OCI-LY7 (cell line): Measurements from ENCODE around the gene NPY. TPM values are rescaled to one million over a fixed set of nuclear protein-coding genes. Genes with fewer than 3 reads are reported as not detected.
A peak's percentile ranks its signal among the peaks of the same experiment; 100 is the strongest.

Experiments used
- BruUV-seq: library from RNA; stranded (reverse); fragments of 400-500 nt; replicated peaks from 2 replicates; lab custom pipeline; 2021; lab: Mats Ljungman, UMichigan
- CTCF ChIA-PET: fragments of 300-600 bp; sonication (Branson Sonifier 250); formaldehyde crosslinking; loops from one replicate; lab custom pipeline; 2022; ENCODE audit warnings: antibody characterized with exemption; ENCODE audit not compliant: unreplicated experiment; lab: Charles Lee
- POLR2A ChIA-PET: fragments of 300-600 bp; sonication (Branson Sonifier 250); formaldehyde crosslinking; loops from one replicate; lab custom pipeline; 2022; ENCODE audit warnings: antibody characterized with exemption; lab: Charles Lee
- DNase-seq: peaks from one replicate; pipeline ENCODE4 v3.0.0-alpha.2; 2015; ENCODE audit warnings: low spot score
- H2AFZ ChIP-seq: fragments of 200-600 bp; sonication (generic), shearing (Covaris generic); 2 replicates; pipeline ENCODE4 v1.6.1; 2014; ENCODE audit warnings: mild to moderate bottlenecking, antibody characterized with exemption, low read length, moderate library complexity
- H3K27ac ChIP-seq: fragments of 200-600 bp; sonication (generic); 2 replicates; pipeline ENCODE4 v1.5.1; 2014; ENCODE audit warnings: mixed run types, low read depth, mild to moderate bottlenecking, moderate library complexity, low read length, inconsistent platforms; ENCODE audit not compliant: poor library complexity, severe bottlenecking
- H3K36me3 ChIP-seq: fragments of 200-600 bp; sonication (generic); 2 replicates; pipeline ENCODE4 v1.6.1; 2014; ENCODE audit warnings: mild to moderate bottlenecking, antibody characterized with exemption, low read length, moderate library complexity, mixed read lengths; ENCODE audit not compliant: insufficient read depth
- H3K4me1 ChIP-seq: fragments of 200-600 bp; sonication (generic); 2 replicates; pipeline ENCODE4 v1.5.1; 2014; ENCODE audit warnings: mild to moderate bottlenecking, low read length; ENCODE audit not compliant: insufficient read depth, poor library complexity, severe bottlenecking
- H3K4me2 ChIP-seq: fragments of 200-600 bp; sonication (generic); 2 replicates; pipeline ENCODE4 v1.6.1; 2014; ENCODE audit warnings: mild to moderate bottlenecking, low read length
- H3K4me3 ChIP-seq: fragments of 200-600 bp; sonication (generic); 2 replicates; pipeline ENCODE4 v1.5.1; 2014; ENCODE audit warnings: mild to moderate bottlenecking, low read depth, low read length; ENCODE audit not compliant: poor library complexity, severe bottlenecking
- H3K79me2 ChIP-seq: fragments of 200-600 bp; sonication (generic); 2 replicates; pipeline ENCODE4 v1.6.1; 2016; ENCODE audit warnings: low read depth, mild to moderate bottlenecking, low read length, moderate library complexity, mixed read lengths; ENCODE audit not compliant: insufficient read depth
- H3K9me2 ChIP-seq: fragments of 200-600 bp; sonication (generic); 2 replicates; pipeline ENCODE4 v1.6.1; 2016; ENCODE audit warnings: mild to moderate bottlenecking, low read length, mixed read lengths; ENCODE audit not compliant: insufficient read depth
- H3K9me3 ChIP-seq: fragments of 200-600 bp; sonication (generic); 2 replicates; pipeline ENCODE4 v1.6.1; 2014; ENCODE audit warnings: mild to moderate bottlenecking, mixed run types, low read length, mixed read lengths
- H4K20me1 ChIP-seq: fragments of 200-600 bp; sonication (generic); 2 replicates; pipeline ENCODE4 v1.6.1; 2014; ENCODE audit warnings: mild to moderate bottlenecking, antibody characterized with exemption, low read length, moderate library complexity, mixed read lengths; ENCODE audit not compliant: insufficient read depth
- CTCF ChIP-seq: fragments of 200-600 bp; sonication (generic); conservative IDR thresholded peaks from 2 replicates; pipeline ENCODE4 v1.5.1; 2014; ENCODE audit warnings: mild to moderate bottlenecking, antibody characterized with exemption, low read length, moderate library complexity, mixed read lengths
- EZH2phosphoT487 ChIP-seq: fragments of 200-600 bp; sonication (generic); IDR thresholded peaks from 2 replicates; pipeline ENCODE4 v1.6.1; 2018; ENCODE audit warnings: low read depth, borderline replicate concordance, mild to moderate bottlenecking, mixed run types, antibody characterized with exemption, low read length, moderate library complexity, mixed read lengths
- intact Hi-C: fragments of 100-400 bp; cut with micrococcal nuclease; formaldehyde crosslinking; loops from one replicate; pipeline ENCODE4 v1.10.0; 2022; ENCODE audit not compliant: unreplicated experiment
- total RNA-seq, 2 experiments: library from RNA; depleted of rRNA in 1 of 2; stranded (reverse); fragments of >200 nt in 1 of 2; shearing (Covaris generic) in 1 of 2; gene quantifications; 2 replicates each; pipeline ENCODE4 v1.2.3, GENCODE V29; 2014 to 2022

The NPY gene
- total RNA-seq, 2 experiments from 2014 or later = not detected

GRCh38 chr7:24299192-24299591 lies 15.2 kb downstream of the NPY start:
- CTCF ChIA-PET = no interaction called here
- H3K4me1 ChIP-seq = peaks cover 23% of the 10 kb centered on the region
- H3K4me2 ChIP-seq = peak overlapping the region; percentile 52
- H3K9me2 ChIP-seq = no peaks in the 10 kb centered on the region
- BruUV-seq = no TSS peak
- no peak overlapping the region for H3K27ac ChIP-seq
- intact Hi-C loops = no loop called here
- POLR2A ChIA-PET = interaction anchor here (1.3 to 3.9 kb wide), 2 partner anchors 15 to 25 kb away, joined by 4 to 17 read pairs; no protein-coding TSS in a partner anchor
- peaks cover 18% of the 10 kb centered on the region for H3K9me3 ChIP-seq
- peak; percentile 43 for DNase-seq
- H3K36me3 ChIP-seq = no peaks in the 10 kb centered on the region; the same call in 1 of the 2 replicates
- no peak overlapping the region for H3K4me3 ChIP-seq
- H4K20me1 ChIP-seq = no peaks in the 10 kb centered on the region
- no peaks in the 10 kb centered on the region for H3K79me2 ChIP-seq
- no peak for TF ChIP-seq CTCF
- no peak for TF ChIP-seq EZH2phosphoT487
- peak overlapping the region; percentile 76 for H2AFZ ChIP-seq

- Histone ChIP-seq H4K20me1 (no peaks in the 10 kb centered on the region), H3K4me2 (peak overlapping the region; percentile 27; the same call in 1 of the 2 replicates), H3K9me2 (no peaks in the 10 kb centered on the region), H3K79me2 (no peaks in the 10 kb centered on the region), H3K36me3 (no peaks in the 10 kb centered on the region; the same call in 1 of the 2 replicates), H3K4me1 (peaks cover 23% of the 10 kb centered on the region), H2AFZ (peak overlapping the region; percentile 24; the same call in 1 of the 2 replicates), H3K9me3 (peaks cover 18% of the 10 kb centered on the region), H3K27ac (no peak overlapping the region), H3K4me3 (no peak overlapping the region)
- POLR2A ChIA-PET = interaction anchor here (0.8 to 3.9 kb wide), 3 partner anchors 12 to 27 kb away, joined by 3 to 17 read pairs (median 3); no protein-coding TSS in a partner anchor
- TF ChIP-seq EZH2phosphoT487 = no peak
- TF ChIP-seq CTCF = no peak
- DNase-seq = peak; percentile 33
- BruUV-seq = no TSS peak
- CTCF ChIA-PET = no interaction called here
- intact Hi-C loops = no loop called here
Measured at GRCh38 chr7:24301703-24302102, 17.7 kb downstream of the NPY start.

- DNase-seq = no peak
- no TSS peak for BruUV-seq
- TF ChIP-seq EZH2phosphoT487 (no peak), CTCF (no peak)
Measured at GRCh38 chr7:24304494-24305095, 20.6 kb downstream of the NPY start.

More at GRCh38 chr7:24304494-24305095, 20.6 kb downstream of the NPY start:
- Histone ChIP-seq H4K20me1 (no peaks in the 10 kb centered on the region), H3K9me2 (no peaks in the 10 kb centered on the region), H3K4me1 (peaks cover 13% of the 10 kb centered on the region), H3K27ac (no peak overlapping the region), H3K9me3 (peaks cover 18% of the 10 kb centered on the region), H3K36me3 (no peaks in the 10 kb centered on the region; the same call in 1 of the 2 replicates), H3K4me3 (no peak overlapping the region), H3K79me2 (no peaks in the 10 kb centered on the region), H2AFZ (no peak overlapping the region), H3K4me2 (no peak overlapping the region)
- intact Hi-C loops = no loop called here
- POLR2A ChIA-PET = interaction anchor here (0.5 to 1.6 kb wide), 3 partner anchors 18 to 798 kb away, joined by 3 read pairs; no protein-coding TSS in a partner anchor
- CTCF ChIA-PET = no interaction called here
